ENCODE results near the gene POLN.
A peak's percentile ranks its signal among the peaks of the same experiment; 100 is the strongest.

Gene POLN

DNA sequence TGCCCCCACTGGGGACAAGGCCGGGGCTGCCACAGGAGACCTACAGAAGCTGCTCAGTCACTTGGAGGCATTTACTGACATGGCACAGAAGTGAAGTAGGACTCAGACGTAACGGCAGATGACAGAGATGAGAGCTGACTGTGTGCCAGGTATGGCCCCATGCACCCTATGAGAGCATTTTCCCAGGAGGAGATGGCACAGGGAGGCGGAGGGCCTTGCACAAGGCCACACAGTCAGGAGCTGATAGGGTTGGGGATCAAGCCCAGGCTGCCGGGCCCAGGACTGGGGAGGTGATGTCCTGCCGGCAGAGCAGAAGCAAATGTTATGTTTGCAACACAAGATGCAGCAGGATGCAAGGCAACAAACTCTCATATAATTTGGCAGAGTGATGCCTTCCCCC, 148.7 kb downstream of the POLN start:
- DNase-seq (ENCODE audit: low spot score) (no peak), ATAC-seq (ENCODE audit: low read depth) (no peak)
- Histone ChIP-seq H3K36me3 (ENCODE audit: low read depth) (no peaks in the 10 kb centered on the region), H3K4me1 (ENCODE audit: insufficient read depth, poor library complexity, severe bottlenecking) (no peaks in the 10 kb centered on the region), H3K4me3 (ENCODE audit: severe bottlenecking) (no peak overlapping the region), H3K9me3 (ENCODE audit: severe bottlenecking) (peaks cover 5% of the 10 kb centered on the region), H3K27ac (ENCODE audit: poor library complexity, severe bottlenecking) (no peak overlapping the region), H3K27me3 (ENCODE audit: insufficient read depth, poor library complexity, severe bottlenecking) (no peaks in the 10 kb centered on the region)
- TF ChIP-seq, protein P1, sequence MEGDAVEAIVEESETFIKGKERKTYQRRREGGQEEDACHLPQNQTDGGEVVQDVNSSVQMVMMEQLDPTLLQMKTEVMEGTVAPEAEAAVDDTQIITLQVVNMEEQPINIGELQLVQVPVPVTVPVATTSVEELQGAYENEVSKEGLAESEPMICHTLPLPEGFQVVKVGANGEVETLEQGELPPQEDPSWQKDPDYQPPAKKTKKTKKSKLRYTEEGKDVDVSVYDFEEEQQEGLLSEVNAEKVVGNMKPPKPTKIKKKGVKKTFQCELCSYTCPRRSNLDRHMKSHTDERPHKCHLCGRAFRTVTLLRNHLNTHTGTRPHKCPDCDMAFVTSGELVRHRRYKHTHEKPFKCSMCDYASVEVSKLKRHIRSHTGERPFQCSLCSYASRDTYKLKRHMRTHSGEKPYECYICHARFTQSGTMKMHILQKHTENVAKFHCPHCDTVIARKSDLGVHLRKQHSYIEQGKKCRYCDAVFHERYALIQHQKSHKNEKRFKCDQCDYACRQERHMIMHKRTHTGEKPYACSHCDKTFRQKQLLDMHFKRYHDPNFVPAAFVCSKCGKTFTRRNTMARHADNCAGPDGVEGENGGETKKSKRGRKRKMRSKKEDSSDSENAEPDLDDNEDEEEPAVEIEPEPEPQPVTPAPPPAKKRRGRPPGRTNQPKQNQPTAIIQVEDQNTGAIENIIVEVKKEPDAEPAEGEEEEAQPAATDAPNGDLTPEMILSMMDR (IDR thresholded peaks at IDR 0.05; ENCODE audit: poor library complexity, severe bottlenecking): no peak

DNA sequence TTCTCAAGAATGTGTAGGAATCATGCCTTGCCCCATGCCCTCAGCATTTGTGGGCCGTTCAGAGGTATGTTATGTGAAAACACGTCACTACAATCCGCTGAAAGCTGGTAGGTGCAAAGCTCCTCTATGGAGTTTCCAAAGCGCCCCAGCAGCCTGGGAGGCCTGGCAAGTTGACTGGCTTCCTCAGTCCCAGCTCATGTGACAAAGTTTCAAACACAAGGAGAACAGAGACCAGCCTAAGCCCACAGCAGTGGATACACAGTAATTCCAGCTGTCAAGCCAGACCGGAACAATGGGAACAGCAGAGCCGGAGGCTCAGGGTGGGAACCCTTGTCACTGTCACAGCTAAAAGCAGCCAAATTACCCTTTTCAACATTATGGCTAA, 149.3 kb downstream of the POLN start:
- Histone ChIP-seq H3K4me1 (ENCODE audit: insufficient read depth, poor library complexity, severe bottlenecking) (no peaks in the 10 kb centered on the region), H3K27ac (ENCODE audit: poor library complexity, severe bottlenecking) (no peak overlapping the region), H3K9me3 (ENCODE audit: severe bottlenecking) (peaks cover 5% of the 10 kb centered on the region), H3K4me3 (ENCODE audit: severe bottlenecking) (no peak overlapping the region), H3K36me3 (ENCODE audit: low read depth) (no peaks in the 10 kb centered on the region), H3K27me3 (ENCODE audit: insufficient read depth, poor library complexity, severe bottlenecking) (no peaks in the 10 kb centered on the region)
- DNase-seq (ENCODE audit: low spot score): no peak
- TF ChIP-seq, protein P1 (IDR thresholded peaks at IDR 0.05; ENCODE audit: poor library complexity, severe bottlenecking): no peak
- no peak for ATAC-seq (ENCODE audit: low read depth)

DNA sequence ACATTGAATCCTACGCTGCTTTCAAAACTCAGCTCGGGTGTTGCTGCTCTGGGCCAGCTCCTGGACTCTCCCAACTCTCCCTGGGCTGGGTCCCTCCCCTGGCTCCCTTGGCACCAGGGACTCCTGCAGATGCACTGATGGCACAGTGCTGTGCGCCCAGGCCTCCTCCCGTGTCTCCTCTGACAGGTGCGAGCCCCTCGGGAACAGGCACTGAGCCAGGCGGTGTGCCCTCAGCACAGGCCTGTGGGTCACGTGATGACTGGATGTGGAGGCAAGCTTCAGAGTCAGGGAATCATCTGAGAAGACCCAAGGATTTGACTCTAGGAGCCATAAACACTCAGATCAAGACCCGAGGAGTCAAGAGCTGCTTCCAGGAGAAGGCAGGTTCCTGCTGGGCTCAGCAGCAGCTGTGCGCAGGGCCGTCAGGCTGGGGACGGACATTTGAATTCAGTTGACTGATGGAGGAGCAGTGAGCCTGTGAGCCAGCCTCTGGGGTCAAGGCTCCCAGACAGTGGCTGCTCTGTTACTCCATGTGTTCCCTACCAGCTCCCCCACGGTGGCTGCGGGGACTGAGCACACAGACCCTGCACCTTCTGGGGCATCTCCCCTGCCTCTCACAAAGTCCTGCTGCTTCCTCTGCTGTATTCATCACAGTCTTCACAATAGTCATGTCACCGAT, 149.8 kb downstream of the POLN start:
- DNase-seq (ENCODE audit: low spot score) (peak; percentile 45), ATAC-seq (ENCODE audit: low read depth) (no peak)
- Histone ChIP-seq H3K27ac (ENCODE audit: poor library complexity, severe bottlenecking) (no peak overlapping the region), H3K36me3 (ENCODE audit: low read depth) (no peaks in the 10 kb centered on the region), H3K4me3 (ENCODE audit: severe bottlenecking) (no peak overlapping the region), H3K4me1 (ENCODE audit: insufficient read depth, poor library complexity, severe bottlenecking) (no peaks in the 10 kb centered on the region), H3K9me3 (ENCODE audit: severe bottlenecking) (peaks cover 5% of the 10 kb centered on the region), H3K27me3 (ENCODE audit: insufficient read depth, poor library complexity, severe bottlenecking) (no peaks in the 10 kb centered on the region)
- TF ChIP-seq, protein P1 (IDR thresholded peaks at IDR 0.05; ENCODE audit: poor library complexity, severe bottlenecking): no peak

DNA sequence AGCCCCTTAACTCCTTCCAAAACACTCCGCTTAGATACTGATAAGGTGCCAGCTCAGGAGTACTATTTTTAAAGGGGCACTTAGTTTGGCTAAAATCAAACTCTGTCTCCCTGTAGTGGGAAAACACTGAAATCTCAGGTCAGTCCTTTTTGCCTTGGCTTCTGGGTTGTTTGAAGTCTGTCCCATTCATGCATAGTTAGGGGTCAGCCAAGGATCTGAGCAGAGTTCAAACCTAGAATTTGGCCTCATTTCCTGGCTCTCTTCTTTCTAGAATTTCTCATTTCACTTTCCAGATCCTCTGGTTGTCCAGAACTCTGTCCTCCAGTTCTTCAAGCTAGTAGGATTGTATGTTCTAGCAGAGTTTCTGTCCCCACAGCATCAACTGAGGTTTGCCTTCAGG, 151.3 kb downstream of the POLN start:
- Histone ChIP-seq H3K4me1 (ENCODE audit: insufficient read depth, poor library complexity, severe bottlenecking) (no peaks in the 10 kb centered on the region), H3K9me3 (ENCODE audit: severe bottlenecking) (no peaks in the 10 kb centered on the region), H3K27ac (ENCODE audit: poor library complexity, severe bottlenecking) (no peak overlapping the region), H3K4me3 (ENCODE audit: severe bottlenecking) (no peak overlapping the region), H3K27me3 (ENCODE audit: insufficient read depth, poor library complexity, severe bottlenecking) (no peaks in the 10 kb centered on the region), H3K36me3 (ENCODE audit: low read depth) (no peaks in the 10 kb centered on the region)
- DNase-seq (ENCODE audit: low spot score): no peak
- TF ChIP-seq, protein P1 (IDR thresholded peaks at IDR 0.05; ENCODE audit: poor library complexity, severe bottlenecking): no peak
- no peak for ATAC-seq (ENCODE audit: low read depth)

DNA sequence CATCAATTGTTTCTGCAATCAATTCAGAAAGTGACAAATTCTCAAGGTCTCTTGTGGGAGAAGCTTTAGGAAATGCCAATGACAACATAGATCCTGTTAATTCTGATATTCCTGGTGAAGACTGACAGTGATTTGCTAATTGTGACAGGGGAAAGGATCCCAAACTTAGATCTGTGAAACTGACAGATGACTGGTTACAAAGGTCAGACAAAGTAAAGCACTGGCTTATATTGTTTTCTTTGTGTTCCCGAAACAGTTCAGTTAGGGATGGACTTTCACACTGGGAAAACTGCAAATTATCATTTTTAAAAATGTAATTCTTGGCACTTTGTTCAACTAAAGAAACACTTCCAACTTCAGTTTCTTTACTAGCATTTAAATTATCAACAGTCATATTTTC, 152.7 kb downstream of the POLN start:
- ATAC-seq (ENCODE audit: low read depth) (no peak), DNase-seq (ENCODE audit: low spot score) (no peak)
- H3K4me3 ChIP-seq (ENCODE audit: severe bottlenecking): no peak overlapping the region
- no peak overlapping the region for H3K27ac ChIP-seq (ENCODE audit: poor library complexity, severe bottlenecking)
- no peaks in the 10 kb centered on the region for H3K36me3 ChIP-seq (ENCODE audit: low read depth)
- TF ChIP-seq, protein P1 (IDR thresholded peaks at IDR 0.05; ENCODE audit: poor library complexity, severe bottlenecking): no peak
- no peaks in the 10 kb centered on the region for H3K9me3 ChIP-seq (ENCODE audit: severe bottlenecking)
- no peaks in the 10 kb centered on the region for H3K4me1 ChIP-seq (ENCODE audit: insufficient read depth, poor library complexity, severe bottlenecking)
- no peaks in the 10 kb centered on the region for H3K27me3 ChIP-seq (ENCODE audit: insufficient read depth, poor library complexity, severe bottlenecking)
